ENCODE data around the gene TEX26.

Gene TEX26

DNA sequence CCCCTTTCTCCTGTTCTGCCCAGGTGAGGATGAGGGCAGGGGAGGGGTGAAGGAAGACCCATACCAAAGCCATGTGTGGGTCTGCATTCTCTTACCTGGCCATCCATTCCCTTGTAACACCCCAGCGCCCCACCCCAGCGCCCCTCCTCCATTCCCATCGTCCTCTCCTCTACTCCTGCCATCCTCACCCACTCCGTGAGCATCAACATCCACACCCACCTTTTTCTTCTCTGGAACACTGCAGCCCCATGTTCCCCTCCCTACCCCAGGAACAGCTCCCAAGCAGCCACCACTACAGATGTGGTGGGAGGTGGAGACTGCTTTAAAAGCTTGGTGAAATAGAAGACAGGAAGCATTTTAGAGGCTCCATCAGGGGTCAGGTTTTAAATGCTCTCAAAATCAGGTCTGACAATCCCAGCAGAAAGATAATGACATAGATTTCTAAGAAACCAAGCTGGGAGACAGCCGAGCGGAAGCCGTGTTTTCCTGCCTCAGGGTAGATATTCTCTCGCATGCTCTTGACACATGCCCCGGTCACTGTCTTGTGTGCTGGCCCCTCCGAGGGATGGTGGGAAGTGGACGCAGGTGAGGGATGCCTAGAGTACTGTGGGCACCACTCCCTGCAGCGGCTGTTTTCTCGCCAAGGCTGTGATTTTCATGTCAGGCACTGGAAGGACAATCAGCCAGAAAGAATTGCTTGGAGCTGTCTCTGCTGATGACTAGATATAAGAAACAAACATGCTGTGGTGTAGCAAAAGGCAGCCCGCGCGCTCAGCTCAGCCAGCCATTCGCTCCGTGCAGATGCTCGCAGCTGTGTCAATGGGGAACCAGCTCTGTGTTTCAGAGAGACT is 16.5 kb upstream of the TEX26 start:
- DNase-seq (ENCODE audit: low read depth in 1 of 2, low spot score in 1 of 2): no peak
- Histone ChIP-seq H3K27me3 (ENCODE audit: insufficient read depth, poor library complexity, severe bottlenecking) (peaks cover 4% of the 10 kb centered on the region), H3K27ac (replicated peaks) (no peak overlapping the region), H3K4me3 (replicated peaks; ENCODE audit: insufficient read depth, low read length) (no peak overlapping the region)
- no peak for TF ChIP-seq GABPA (IDR thresholded peaks at IDR 0.05; ENCODE audit: low read depth)
- TF ChIP-seq, protein P1, sequence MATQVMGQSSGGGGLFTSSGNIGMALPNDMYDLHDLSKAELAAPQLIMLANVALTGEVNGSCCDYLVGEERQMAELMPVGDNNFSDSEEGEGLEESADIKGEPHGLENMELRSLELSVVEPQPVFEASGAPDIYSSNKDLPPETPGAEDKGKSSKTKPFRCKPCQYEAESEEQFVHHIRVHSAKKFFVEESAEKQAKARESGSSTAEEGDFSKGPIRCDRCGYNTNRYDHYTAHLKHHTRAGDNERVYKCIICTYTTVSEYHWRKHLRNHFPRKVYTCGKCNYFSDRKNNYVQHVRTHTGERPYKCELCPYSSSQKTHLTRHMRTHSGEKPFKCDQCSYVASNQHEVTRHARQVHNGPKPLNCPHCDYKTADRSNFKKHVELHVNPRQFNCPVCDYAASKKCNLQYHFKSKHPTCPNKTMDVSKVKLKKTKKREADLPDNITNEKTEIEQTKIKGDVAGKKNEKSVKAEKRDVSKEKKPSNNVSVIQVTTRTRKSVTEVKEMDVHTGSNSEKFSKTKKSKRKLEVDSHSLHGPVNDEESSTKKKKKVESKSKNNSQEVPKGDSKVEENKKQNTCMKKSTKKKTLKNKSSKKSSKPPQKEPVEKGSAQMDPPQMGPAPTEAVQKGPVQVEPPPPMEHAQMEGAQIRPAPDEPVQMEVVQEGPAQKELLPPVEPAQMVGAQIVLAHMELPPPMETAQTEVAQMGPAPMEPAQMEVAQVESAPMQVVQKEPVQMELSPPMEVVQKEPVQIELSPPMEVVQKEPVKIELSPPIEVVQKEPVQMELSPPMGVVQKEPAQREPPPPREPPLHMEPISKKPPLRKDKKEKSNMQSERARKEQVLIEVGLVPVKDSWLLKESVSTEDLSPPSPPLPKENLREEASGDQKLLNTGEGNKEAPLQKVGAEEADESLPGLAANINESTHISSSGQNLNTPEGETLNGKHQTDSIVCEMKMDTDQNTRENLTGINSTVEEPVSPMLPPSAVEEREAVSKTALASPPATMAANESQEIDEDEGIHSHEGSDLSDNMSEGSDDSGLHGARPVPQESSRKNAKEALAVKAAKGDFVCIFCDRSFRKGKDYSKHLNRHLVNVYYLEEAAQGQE (IDR thresholded peaks at IDR 0.05; ENCODE audit: insufficient replicate concordance, low read depth): no peak
- TF ChIP-seq, protein P2, sequence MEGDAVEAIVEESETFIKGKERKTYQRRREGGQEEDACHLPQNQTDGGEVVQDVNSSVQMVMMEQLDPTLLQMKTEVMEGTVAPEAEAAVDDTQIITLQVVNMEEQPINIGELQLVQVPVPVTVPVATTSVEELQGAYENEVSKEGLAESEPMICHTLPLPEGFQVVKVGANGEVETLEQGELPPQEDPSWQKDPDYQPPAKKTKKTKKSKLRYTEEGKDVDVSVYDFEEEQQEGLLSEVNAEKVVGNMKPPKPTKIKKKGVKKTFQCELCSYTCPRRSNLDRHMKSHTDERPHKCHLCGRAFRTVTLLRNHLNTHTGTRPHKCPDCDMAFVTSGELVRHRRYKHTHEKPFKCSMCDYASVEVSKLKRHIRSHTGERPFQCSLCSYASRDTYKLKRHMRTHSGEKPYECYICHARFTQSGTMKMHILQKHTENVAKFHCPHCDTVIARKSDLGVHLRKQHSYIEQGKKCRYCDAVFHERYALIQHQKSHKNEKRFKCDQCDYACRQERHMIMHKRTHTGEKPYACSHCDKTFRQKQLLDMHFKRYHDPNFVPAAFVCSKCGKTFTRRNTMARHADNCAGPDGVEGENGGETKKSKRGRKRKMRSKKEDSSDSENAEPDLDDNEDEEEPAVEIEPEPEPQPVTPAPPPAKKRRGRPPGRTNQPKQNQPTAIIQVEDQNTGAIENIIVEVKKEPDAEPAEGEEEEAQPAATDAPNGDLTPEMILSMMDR (IDR thresholded peaks at IDR 0.05; ENCODE audit: insufficient read depth, low read length): no peak

DNA sequence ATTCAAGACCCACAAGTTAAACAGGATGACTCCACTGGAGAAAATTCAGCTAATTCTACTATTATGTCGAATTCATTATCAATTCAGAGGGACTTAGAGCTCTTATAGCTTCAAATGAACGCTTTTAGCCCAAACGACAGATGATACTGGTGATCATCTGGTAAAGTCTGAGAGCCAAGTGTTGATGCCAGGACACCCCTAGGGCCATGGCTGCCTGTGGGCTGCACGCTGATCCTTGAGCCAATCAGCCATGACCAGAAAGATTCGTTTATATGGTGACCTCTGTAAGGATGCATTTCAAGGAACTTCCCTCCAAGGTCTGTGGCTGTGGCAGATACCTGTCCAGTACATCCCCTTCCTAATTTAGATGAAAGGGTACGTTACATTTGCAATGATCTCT is 15.5 kb upstream of the TEX26 start:
- Histone ChIP-seq H3K27me3 (ENCODE audit: insufficient read depth, poor library complexity, severe bottlenecking) (peaks cover 4% of the 10 kb centered on the region), H3K27ac (replicated peaks) (no peak overlapping the region), H3K4me3 (replicated peaks; ENCODE audit: insufficient read depth, low read length) (no peak overlapping the region)
- TF ChIP-seq GABPA (IDR thresholded peaks at IDR 0.05; ENCODE audit: low read depth): no peak
- TF ChIP-seq POLR2AphosphoS5 (IDR thresholded peaks at IDR 0.05; ENCODE audit: low read depth): no peak
- TF ChIP-seq, protein P2 (IDR thresholded peaks at IDR 0.05; ENCODE audit: insufficient read depth, low read length): no peak
- no peak for TF ChIP-seq SPI1 (IDR thresholded peaks at IDR 0.05; ENCODE audit: borderline replicate concordance, low read depth)
- DNase-seq (ENCODE audit: low read depth in 1 of 2, low spot score in 1 of 2): no peak

DNA sequence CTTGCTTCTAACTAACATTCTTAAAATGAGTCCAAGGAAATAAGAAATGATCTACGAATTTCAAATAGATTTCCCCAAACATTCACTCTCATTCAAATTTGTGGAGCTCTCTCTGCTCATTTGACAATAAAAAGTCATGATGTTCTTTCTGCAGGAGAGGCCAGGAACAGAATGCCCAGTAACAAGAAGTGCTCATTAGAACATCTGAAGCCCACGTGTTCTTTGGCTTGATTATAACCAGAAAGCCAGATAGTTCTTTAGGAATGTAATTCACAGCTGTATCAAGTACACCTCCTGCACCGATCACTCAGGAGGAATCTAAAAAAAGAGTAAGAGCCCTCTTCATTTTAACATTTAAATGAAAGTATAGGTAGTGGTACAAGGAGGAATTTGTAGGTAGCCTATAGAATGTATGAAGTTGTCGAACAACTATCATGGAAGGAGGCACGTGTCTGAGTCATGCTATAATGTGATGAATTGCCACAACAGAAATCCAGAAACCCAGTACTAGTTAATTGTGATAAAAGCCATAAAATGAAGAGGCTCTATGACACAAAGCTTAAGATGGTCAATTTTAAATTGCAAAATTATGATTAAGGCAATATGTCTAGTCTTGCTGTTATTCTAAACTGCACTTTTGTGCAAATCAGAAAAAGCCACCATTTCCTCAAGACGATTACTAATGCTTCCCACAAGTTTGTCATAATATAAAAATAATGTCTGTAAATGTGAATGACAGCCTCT is 13.6 kb upstream of the TEX26 start:
- no peak overlapping the region for H3K27ac ChIP-seq (replicated peaks)
- H3K27me3 ChIP-seq (ENCODE audit: insufficient read depth, poor library complexity, severe bottlenecking): peaks cover 3% of the 10 kb centered on the region
- TF ChIP-seq GABPA (IDR thresholded peaks at IDR 0.05; ENCODE audit: low read depth) (no peak), SPI1 (IDR thresholded peaks at IDR 0.05; ENCODE audit: borderline replicate concordance, low read depth) (no peak), POLR2AphosphoS5 (IDR thresholded peaks at IDR 0.05; ENCODE audit: low read depth) (no peak)
- TF ChIP-seq, protein P2 (IDR thresholded peaks at IDR 0.05; ENCODE audit: insufficient read depth, low read length): no peak
- TF ChIP-seq, protein P1 (IDR thresholded peaks at IDR 0.05; ENCODE audit: insufficient replicate concordance, low read depth): no peak
- H3K4me3 ChIP-seq (replicated peaks; ENCODE audit: insufficient read depth, low read length): no peak overlapping the region
- DNase-seq (ENCODE audit: low read depth in 1 of 2, low spot score in 1 of 2): no peak

Data from HL-60 (cell line).